Mammary epithelial cell (primary cell): Measurements from ENCODE around the gene KCTD6.
"Not testable (repeated sequence)": the region's sequence is repeated elsewhere in the genome, so short reads cannot be mapped to it uniquely, and the experiment has no call there.

Experiments
- CTCF ChIP-seq, 2 donors: IDR thresholded peaks in 1 of 2; conservative IDR thresholded peaks in 1 of 2; 2 replicates each; pipeline ENCODE4 v1.5.1; 2011 to 2012; ENCODE audit warnings: inconsistent platforms in 2 of 2, low read length in 2 of 2, mild to moderate bottlenecking in 2 of 2, control low read depth in 1 of 2, low read depth in 1 of 2; ENCODE audit not compliant: insufficient read depth in 1 of 2; ENCODE audit errors: extremely low read depth in 1 of 2
- EZH2 ChIP-seq: IDR thresholded peaks from 2 replicates; pipeline ENCODE4 v1.6.1; 2012; ENCODE audit warnings: low read length, inconsistent platforms, borderline replicate concordance

GRCh38 chr3:58527440-58527839 lies 35.5 kb downstream of the KCTD6 start:
- TF ChIP-seq CTCF (conservative IDR thresholded peaks at IDR 0.05 in 1 of 2, IDR thresholded peaks at IDR 0.05 in 1 of 2; ENCODE audit: extremely low read depth in 1 of 2, insufficient read depth in 1 of 2, low read depth in 1 of 2, low read length in 2 of 2); EZH2: not testable (repeated sequence)
